Ovary (tissue), 9 donors: Measurements from ENCODE around the gene IFNLR1. TPM values are rescaled to one million over a fixed set of nuclear protein-coding genes. Genes with fewer than 3 reads are reported as not detected.

Experiments used
- DNase-seq, 5 donors: peaks; one replicate each; pipeline ENCODE4 v3.0.0-alpha.2; 2019 to 2020
- H3K27ac ChIP-seq, 2 donors: fragments of 200-600 bp; one replicate each; pipeline versions ENCODE4 v1.5.1 to v1.8.0; 2019 to 2022
- H3K27me3 ChIP-seq: fragments of 200-600 bp; one replicate; pipeline ENCODE4 v1.8.0; 2022
- H3K36me3 ChIP-seq: fragments of 200-600 bp; sonication (generic); one replicate; pipeline ENCODE4 v1.5.1; 2019
- H3K4me1 ChIP-seq: one replicate; pipeline ENCODE4 v1.8.1; 2013; ENCODE audit warnings: mild to moderate bottlenecking, moderate library complexity; ENCODE audit not compliant: insufficient read depth
- H3K4me3 ChIP-seq: fragments of 200-600 bp; sonication (generic); one replicate; pipeline ENCODE4 v1.5.1; 2017
- H3K9me3 ChIP-seq, 2 donors: fragments of 200-600 bp in 1 of 2; sonication (generic) in 1 of 2; one replicate each; pipeline versions ENCODE4 v1.5.1 to v1.8.1; 2013 to 2019; ENCODE audit warnings: mild to moderate bottlenecking in 1 of 2, moderate library complexity in 1 of 2
- EP300 ChIP-seq: sonication (generic); formaldehyde crosslinking; IDR thresholded peaks from one replicate; pipeline ENCODE4 v1.6.1; 2017; ENCODE audit warnings: antibody characterized with exemption
- POLR2A ChIP-seq: fragments of 450-650 bp; IDR thresholded peaks from one replicate; pipeline ENCODE4 v1.6.1; 2017; ENCODE audit warnings: antibody characterized with exemption, mild to moderate bottlenecking, moderate library complexity
- WGBS, 3 donors: extraction: QIAGEN DNeasy Blood & Tissue Kit in 1 of 3; methylation state at CpG; one replicate each; pipeline versions ENCODE4 v1.1.5 to v1.1.7; 2013 to 2017; 5-methylcytosine and 5-hydroxymethylcytosine counted together
- intact Hi-C, 4 donors: fragments of 100-400 bp; cut with DNase I; formaldehyde crosslinking; loops; one replicate each; pipeline versions ENCODE4 v1.11.0 to v1.15.1; 2022 to 2023
- polyA plus RNA-seq, 2 donors: library from polyadenylated mRNA; stranded (reverse); fragments of 200-250 nt in 1 of 2; fragments of 350-450 nt in 1 of 2; fragmentation: Illumina TruSeq in 1 of 2; extraction: RNeasy Lipid Tissue Mini Kit (QIAGEN cat#74804) in 1 of 2; gene quantifications; one replicate each; pipeline ENCODE4 v1.2.3, GENCODE V29; 2013 to 2014
- total RNA-seq, 7 donors: library from RNA; depleted of rRNA in 2 of 7; stranded (reverse); fragments of >200 nt in 2 of 7; fragmentation: NEBNext Ultra II Directional in 3 of 7; extraction: Animal tissue kit (Norgen Biotek cat#: 25700) in 3 of 7; gene quantifications; one replicate each; pipeline versions ENCODE4 v1.1.0 to v1.2.4, GENCODE V29; 2016 to 2023
- TF ChIP-seq, protein P1 (sequence below), 3 donors: fragments of 450-650 bp in 2 of 3; fragments of 200-600 bp in 1 of 3; IDR thresholded peaks; one replicate each; pipeline versions ENCODE4 v1.5.1 to v1.8.0; 2016 to 2022; ENCODE audit warnings: antibody characterized with exemption in 3 of 3, mild to moderate bottlenecking in 1 of 3
- donor health status: DM: no; HTN: no; CAD: no; lungs with moderate emphysema.
- donor health status: DM: no; HTN: no; CAD: no.
- donor health status: Bipolar disorder and iron deficiency.
- donor health status: DM: yes; HTN: yes; CAD: no.
- donor health status: DM: no; HTN: no; CAD: no.
- donor health status: DM: yes; HTN: yes; CAD: no.

IFNLR1 gene
- total and polyA plus RNA-seq, 9 donors = 0.40 to 2.8 (median 1.8) TPM

- DNase-seq = no peak
- Histone ChIP-seq H3K27me3 (no peaks in the 10 kb centered on the region), H3K27ac (no peak overlapping the region), H3K9me3 (no peaks in the 10 kb centered on the region), H3K4me3 (no peak overlapping the region), H3K4me1 (no peaks in the 10 kb centered on the region), H3K36me3 (no peaks in the 10 kb centered on the region)
- TF ChIP-seq POLR2A (no peak), EP300 (no peak)
- TF ChIP-seq, protein P1, sequence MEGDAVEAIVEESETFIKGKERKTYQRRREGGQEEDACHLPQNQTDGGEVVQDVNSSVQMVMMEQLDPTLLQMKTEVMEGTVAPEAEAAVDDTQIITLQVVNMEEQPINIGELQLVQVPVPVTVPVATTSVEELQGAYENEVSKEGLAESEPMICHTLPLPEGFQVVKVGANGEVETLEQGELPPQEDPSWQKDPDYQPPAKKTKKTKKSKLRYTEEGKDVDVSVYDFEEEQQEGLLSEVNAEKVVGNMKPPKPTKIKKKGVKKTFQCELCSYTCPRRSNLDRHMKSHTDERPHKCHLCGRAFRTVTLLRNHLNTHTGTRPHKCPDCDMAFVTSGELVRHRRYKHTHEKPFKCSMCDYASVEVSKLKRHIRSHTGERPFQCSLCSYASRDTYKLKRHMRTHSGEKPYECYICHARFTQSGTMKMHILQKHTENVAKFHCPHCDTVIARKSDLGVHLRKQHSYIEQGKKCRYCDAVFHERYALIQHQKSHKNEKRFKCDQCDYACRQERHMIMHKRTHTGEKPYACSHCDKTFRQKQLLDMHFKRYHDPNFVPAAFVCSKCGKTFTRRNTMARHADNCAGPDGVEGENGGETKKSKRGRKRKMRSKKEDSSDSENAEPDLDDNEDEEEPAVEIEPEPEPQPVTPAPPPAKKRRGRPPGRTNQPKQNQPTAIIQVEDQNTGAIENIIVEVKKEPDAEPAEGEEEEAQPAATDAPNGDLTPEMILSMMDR (IDR thresholded peaks at IDR 0.05) = no peak
- 95 to 98% (median 97%) methylated on average over 3 of the region's 3 CpGs for WGBS, 3 donors
- intact Hi-C loops = no loop called here
These were observed 23.1 kb downstream of the IFNLR1 start for GRCh38 chr1:24164004-24164403.

DNA sequence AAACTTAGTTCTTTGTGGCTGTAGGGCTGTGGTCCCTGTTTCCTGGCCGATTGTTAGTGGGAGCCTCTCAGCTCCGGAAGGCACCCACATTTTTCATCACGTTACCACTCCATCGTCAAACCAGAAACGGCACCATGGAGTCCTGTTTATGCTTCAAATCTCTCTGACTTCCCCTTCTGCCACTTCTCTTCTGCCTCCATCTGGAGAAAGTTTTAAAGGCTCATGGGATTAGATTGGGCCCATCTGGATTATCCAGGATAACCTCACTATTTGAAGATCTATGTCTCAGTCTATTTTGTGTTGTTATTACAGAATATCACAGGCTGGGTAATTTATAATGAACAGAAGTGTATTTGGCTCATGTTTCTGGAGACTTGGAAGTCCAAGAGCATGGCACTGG, 24.9 kb downstream of the IFNLR1 start:
- intact Hi-C loops = no loop called here
- no peaks in the 10 kb centered on the region for H3K27me3 ChIP-seq
- TF ChIP-seq, protein P1 (IDR thresholded peaks at IDR 0.05) = no peak
- TF ChIP-seq POLR2A = no peak
- no peak overlapping the region for H3K4me3 ChIP-seq
- no peaks in the 10 kb centered on the region for H3K9me3 ChIP-seq
- 34 to 70% (median 59%) methylated on average over 5 of the region's 5 CpGs for WGBS, 3 donors
- no peaks in the 10 kb centered on the region for H3K4me1 ChIP-seq
- no peak for DNase-seq
- H3K27ac ChIP-seq = no peak overlapping the region
- H3K36me3 ChIP-seq = no peaks in the 10 kb centered on the region

DNA sequence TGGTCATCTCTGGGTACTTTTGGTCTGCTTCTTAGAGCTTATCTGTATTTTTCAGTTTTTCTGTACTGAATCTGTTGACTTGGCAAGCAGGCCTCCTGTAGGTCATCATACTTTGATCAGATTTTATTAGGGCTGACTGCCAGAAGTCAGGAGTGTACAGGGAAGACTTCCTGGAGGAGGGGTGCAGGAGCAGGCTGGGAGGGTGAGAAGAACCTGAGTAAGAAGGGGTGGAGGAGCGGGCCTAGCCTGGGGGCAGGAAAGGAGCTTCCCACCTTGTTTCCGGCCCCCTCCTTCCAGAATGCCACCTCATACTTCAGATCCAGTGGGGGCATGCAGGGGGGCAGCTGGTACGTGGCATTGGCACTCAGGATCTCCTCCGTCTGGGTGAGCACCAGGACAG, 25.8 kb downstream of the IFNLR1 start:
- H3K36me3 ChIP-seq = no peaks in the 10 kb centered on the region
- H3K27ac ChIP-seq = no peak overlapping the region
- whole genome bisulfite sequencing, 3 donors = 83 to 85% (median 83%) methylated on average over 4 of the region's 4 CpGs
- no peaks in the 10 kb centered on the region for H3K4me1 ChIP-seq
- peak in 1 of 5 donors; percentile 15 for DNase-seq
- H3K4me3 ChIP-seq = no peak overlapping the region
- H3K9me3 ChIP-seq = no peaks in the 10 kb centered on the region
- H3K27me3 ChIP-seq = no peaks in the 10 kb centered on the region
- intact Hi-C loops = no loop called here
- TF ChIP-seq EP300 = no peak
- TF ChIP-seq POLR2A = no peak
- TF ChIP-seq, protein P1 (IDR thresholded peaks at IDR 0.05) = no peak

GRCh38 chr1:24159366-24159765, 27.7 kb downstream of the IFNLR1 start:
- DNase-seq = peak in 1 of 5 donors; percentile 3
- TF ChIP-seq, protein P1 (IDR thresholded peaks at IDR 0.05) = no peak
- TF ChIP-seq EP300 = no peak
- TF ChIP-seq POLR2A = no peak
- no peaks in the 10 kb centered on the region for H3K4me1 ChIP-seq
- H3K9me3 ChIP-seq = no peaks in the 10 kb centered on the region
- intact Hi-C loops = no loop called here
- no peak overlapping the region for H3K27ac ChIP-seq
- no peak overlapping the region for H3K4me3 ChIP-seq
- WGBS, 3 donors = 83 to 93% (median 87%) methylated on average over 5 of the region's 5 CpGs
- H3K27me3 ChIP-seq = no peaks in the 10 kb centered on the region
- no peaks in the 10 kb centered on the region for H3K36me3 ChIP-seq
